ENCODE results near the gene GPR132.

GPR132 gene

GRCh38 chr14:105107351-105107750 lies 42.1 kb upstream of the GPR132 start:
- peaks cover 9% of the 10 kb centered on the region for H3K27me3 ChIP-seq (ENCODE audit: insufficient read depth, poor library complexity, severe bottlenecking)
- TF ChIP-seq REST (IDR thresholded peaks at IDR 0.05; ENCODE audit: insufficient replicate concordance, low read depth), result no peak
- no peak for TF ChIP-seq SPI1 (IDR thresholded peaks at IDR 0.05; ENCODE audit: borderline replicate concordance, low read depth)
- TF ChIP-seq, protein P1, sequence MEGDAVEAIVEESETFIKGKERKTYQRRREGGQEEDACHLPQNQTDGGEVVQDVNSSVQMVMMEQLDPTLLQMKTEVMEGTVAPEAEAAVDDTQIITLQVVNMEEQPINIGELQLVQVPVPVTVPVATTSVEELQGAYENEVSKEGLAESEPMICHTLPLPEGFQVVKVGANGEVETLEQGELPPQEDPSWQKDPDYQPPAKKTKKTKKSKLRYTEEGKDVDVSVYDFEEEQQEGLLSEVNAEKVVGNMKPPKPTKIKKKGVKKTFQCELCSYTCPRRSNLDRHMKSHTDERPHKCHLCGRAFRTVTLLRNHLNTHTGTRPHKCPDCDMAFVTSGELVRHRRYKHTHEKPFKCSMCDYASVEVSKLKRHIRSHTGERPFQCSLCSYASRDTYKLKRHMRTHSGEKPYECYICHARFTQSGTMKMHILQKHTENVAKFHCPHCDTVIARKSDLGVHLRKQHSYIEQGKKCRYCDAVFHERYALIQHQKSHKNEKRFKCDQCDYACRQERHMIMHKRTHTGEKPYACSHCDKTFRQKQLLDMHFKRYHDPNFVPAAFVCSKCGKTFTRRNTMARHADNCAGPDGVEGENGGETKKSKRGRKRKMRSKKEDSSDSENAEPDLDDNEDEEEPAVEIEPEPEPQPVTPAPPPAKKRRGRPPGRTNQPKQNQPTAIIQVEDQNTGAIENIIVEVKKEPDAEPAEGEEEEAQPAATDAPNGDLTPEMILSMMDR (IDR thresholded peaks at IDR 0.05; ENCODE audit: insufficient read depth, low read length), result no peak
- TF ChIP-seq GABPA (IDR thresholded peaks at IDR 0.05; ENCODE audit: low read depth), result no peak
- no peak for TF ChIP-seq POLR2AphosphoS5 (IDR thresholded peaks at IDR 0.05; ENCODE audit: low read depth)
- DNase-seq (ENCODE audit: low read depth in 1 of 2, low spot score in 1 of 2), result no peak
- H3K4me3 ChIP-seq (replicated peaks; ENCODE audit: insufficient read depth, low read length), result no peak overlapping the region
- H3K27ac ChIP-seq (replicated peaks), result no peak overlapping the region

GRCh38 chr14:105105158-105105557 lies 39.9 kb upstream of the GPR132 start:
- Histone ChIP-seq H3K27me3 (ENCODE audit: insufficient read depth, poor library complexity, severe bottlenecking) (peaks cover 9% of the 10 kb centered on the region), H3K4me3 (replicated peaks; ENCODE audit: insufficient read depth, low read length) (no peak overlapping the region), H3K27ac (replicated peaks) (no peak overlapping the region)
- DNase-seq (ENCODE audit: low read depth in 1 of 2, low spot score in 1 of 2), result no peak
- TF ChIP-seq SPI1 (IDR thresholded peaks at IDR 0.05; ENCODE audit: borderline replicate concordance, low read depth) (peak; percentile 72), REST (IDR thresholded peaks at IDR 0.05; ENCODE audit: insufficient replicate concordance, low read depth) (no peak)

DNA sequence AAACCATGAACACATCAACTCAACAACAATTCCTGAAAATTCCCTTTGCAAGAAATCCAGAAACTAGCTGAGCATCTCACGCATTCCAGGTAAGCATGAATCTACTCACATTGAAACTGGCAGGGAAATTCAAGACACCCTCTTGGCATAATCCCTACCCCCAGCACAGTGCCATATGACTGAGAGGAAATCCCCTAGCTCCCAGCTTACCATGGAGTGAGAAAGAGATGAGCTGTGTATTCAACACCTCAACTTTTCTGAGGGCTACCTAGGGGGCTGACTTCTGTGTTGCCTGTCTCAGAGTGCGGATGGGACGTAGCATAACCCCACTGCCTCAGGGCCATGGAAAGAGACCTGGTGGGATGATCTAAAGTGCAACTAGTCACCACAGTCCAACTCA lies 37.7 kb upstream of the GPR132 start:
- Histone ChIP-seq H3K27ac (replicated peaks) (no peak overlapping the region), H3K4me3 (replicated peaks; ENCODE audit: insufficient read depth, low read length) (no peak overlapping the region), H3K27me3 (ENCODE audit: insufficient read depth, poor library complexity, severe bottlenecking) (peaks cover 9% of the 10 kb centered on the region)
- TF ChIP-seq, protein P1 (IDR thresholded peaks at IDR 0.05; ENCODE audit: insufficient read depth, low read length), result no peak
- no peak for TF ChIP-seq SPI1 (IDR thresholded peaks at IDR 0.05; ENCODE audit: borderline replicate concordance, low read depth)
- TF ChIP-seq POLR2AphosphoS5 (IDR thresholded peaks at IDR 0.05; ENCODE audit: low read depth), result no peak
- TF ChIP-seq GABPA (IDR thresholded peaks at IDR 0.05; ENCODE audit: low read depth), result no peak
- no peak for TF ChIP-seq REST (IDR thresholded peaks at IDR 0.05; ENCODE audit: insufficient replicate concordance, low read depth)
- no peak for DNase-seq (ENCODE audit: low read depth in 1 of 2, low spot score in 1 of 2)

Data from HL-60 (cell line).